GM18505 (cell line): ENCODE results near the gene KLF6.
A peak's percentile ranks its signal among the peaks of the same experiment; 100 is the strongest.

Experiments
- ATAC-seq: cut with Tn5 transposase; IDR thresholded peaks from one replicate; pipeline ENCODE4 v1.9.1; 2021; ENCODE audit not compliant: unreplicated experiment
- POLR2A ChIP-seq: IDR thresholded peaks from 4 replicates; pipeline ENCODE4 v1.6.1; 2011; ENCODE audit warnings: borderline replicate concordance; ENCODE audit not compliant: insufficient read depth, insufficient read length; ENCODE audit errors: extremely low read depth

The KLF6 gene

GRCh38 chr10:3785851-3786271 is 852 bp upstream of the KLF6 start:
- peak; percentile 8 for ATAC-seq
- no peak for TF ChIP-seq POLR2A

GRCh38 chr10:3785251-3785850 is 342 bp upstream of the KLF6 start:
- peak; percentile 100 for TF ChIP-seq POLR2A
- peak; percentile 78 for ATAC-seq

- ATAC-seq: no peak
Measured at GRCh38 chr10:3783682-3784432, 1.2 kb downstream of the KLF6 start.

GRCh38 chr10:3783316-3783681 is 1.7 kb downstream of the KLF6 start:
- ATAC-seq: peak; percentile 13
- peak; percentile 82 for TF ChIP-seq POLR2A

More at GRCh38 chr10:3783682-3784432, 1.2 kb downstream of the KLF6 start:
- TF ChIP-seq POLR2A: no peak

DNA sequence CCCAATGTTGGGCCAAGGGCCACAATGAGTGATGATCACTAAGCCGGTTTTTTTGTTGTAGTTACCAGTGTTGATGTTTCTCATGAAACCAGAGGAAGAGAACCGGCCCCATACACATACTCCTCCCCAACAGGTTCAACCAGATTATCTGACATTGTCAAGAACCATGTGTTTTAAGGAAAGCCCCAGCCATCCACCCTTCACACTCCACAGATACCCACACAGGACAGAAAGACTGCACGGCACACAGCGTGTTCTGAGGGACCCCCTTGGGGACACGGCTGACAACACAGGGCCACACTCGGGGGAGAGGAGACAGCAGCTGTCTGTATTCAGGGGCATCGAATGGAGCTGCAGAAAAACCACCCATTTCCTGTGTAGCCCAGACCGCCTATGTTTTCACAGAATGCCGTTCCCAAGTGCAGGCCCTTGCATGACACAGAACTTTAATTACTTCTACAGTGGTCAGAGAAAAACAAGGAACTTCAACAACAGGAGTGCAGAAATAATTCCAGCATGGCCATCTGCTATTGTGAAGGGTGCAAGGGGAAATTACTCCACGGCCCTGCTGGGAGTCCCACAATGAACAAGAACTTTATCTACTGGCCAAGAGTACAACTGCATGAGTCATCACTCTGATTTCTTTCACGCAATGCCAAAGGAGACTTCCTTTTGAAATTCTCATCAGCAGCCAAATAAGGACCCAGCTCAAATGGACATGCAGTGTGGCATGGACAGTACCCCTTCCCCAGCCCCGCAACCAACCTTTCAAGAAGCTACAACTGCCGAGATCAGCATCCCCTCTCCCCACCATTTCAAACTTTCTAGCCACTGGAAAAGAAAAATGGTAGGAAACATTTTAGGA is 2.3 kb downstream of the KLF6 start:
- peak; percentile 46 for TF ChIP-seq POLR2A
- no peak for ATAC-seq

- TF ChIP-seq POLR2A: no peak
- ATAC-seq: no peak
Measured at GRCh38 chr10:3782146-3782450, 2.9 kb downstream of the KLF6 start.

GRCh38 chr10:3781468-3782145 is 3.4 kb downstream of the KLF6 start:
- ATAC-seq: no peak
- TF ChIP-seq POLR2A: no peak

- no peak for ATAC-seq
- no peak for TF ChIP-seq POLR2A
Measured at GRCh38 chr10:3780771-3781467, 4.1 kb downstream of the KLF6 start.

DNA sequence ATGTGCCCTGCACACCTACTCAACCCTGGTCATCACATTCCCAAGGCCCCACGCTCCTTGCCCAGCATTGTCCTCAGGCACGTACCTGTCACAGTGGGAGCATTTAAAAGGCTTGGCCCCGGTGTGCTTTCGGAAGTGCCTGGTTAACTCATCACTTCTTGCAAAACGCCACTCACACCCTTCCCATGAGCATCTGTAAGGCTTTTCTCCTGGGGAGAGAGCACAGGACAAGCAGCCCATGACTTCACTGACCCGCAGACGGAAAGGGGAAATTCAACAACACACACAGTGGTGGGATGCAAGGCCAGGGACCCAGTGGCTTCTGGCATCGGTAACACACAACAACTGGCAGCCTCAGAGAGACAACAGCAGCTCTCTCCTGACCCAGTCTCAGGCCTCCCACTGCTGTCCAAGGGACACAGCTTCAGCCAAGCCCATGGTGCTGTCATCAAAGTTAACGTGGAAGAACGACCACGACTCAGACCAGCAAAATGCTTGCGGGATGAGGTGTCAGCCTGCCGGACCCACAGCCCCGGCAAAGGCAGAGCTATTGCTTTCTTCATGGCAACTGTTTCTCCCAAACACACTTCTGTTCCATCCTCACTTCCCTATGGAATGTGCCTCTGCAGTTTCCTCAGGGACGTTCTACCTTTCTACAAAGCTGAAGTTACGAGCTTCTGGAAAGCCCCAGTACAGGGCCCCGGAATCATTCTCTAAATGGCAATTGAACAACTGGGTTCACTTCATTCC is 4.8 kb downstream of the KLF6 start:
- peak; percentile 52 for TF ChIP-seq POLR2A
- ATAC-seq: no peak

GRCh38 chr10:3779158-3779741 is 5.8 kb downstream of the KLF6 start:
- no peak for TF ChIP-seq POLR2A
- ATAC-seq: no peak

DNA sequence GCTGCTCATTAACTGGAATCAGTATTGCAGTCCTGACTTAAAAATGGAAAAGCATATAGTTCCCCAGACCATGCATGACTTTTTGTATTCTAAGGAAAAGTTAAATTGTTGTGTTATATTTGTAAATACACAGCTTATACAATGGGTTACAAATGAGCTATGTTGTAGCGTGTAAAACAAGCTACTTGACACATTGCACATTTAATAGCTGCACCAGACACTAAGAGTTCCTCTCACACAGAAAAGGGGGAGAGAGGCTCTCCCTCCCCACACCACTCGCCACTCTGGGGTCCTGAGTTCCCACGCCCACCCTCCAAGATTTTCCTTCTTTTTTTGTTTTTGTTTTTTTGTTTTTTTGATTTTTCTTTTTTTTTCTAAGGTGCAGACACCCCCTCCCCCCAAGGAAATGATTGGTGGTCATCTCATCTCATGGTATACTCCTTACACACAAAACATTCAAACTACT is 6.3 kb downstream of the KLF6 start:
- no peak for ATAC-seq
- TF ChIP-seq POLR2A: no peak
